Mesenchymal stem cell (in vitro differentiated cells and primary cell): ENCODE measurements around the gene CNOT3.

Source experiments
- DNase-seq: peaks from one replicate; pipeline ENCODE4 v3.0.0-alpha.2; 2013
- H2AFZ ChIP-seq: one replicate; pipeline ENCODE4 v1.6.1; 2013; ENCODE audit warnings: low read depth, mild to moderate bottlenecking, control low read depth, inconsistent platforms, low read length, moderate library complexity
- H2AK5ac ChIP-seq: 2 replicates; pipeline ENCODE4 v1.6.1; 2013; ENCODE audit warnings: low read length, moderate library complexity, mild to moderate bottlenecking, inconsistent platforms; ENCODE audit not compliant: severe bottlenecking
- H2BK120ac ChIP-seq: one replicate; pipeline ENCODE4 v1.6.1; 2013; ENCODE audit warnings: low read depth, mild to moderate bottlenecking, inconsistent platforms, low read length, moderate library complexity
- H2BK12ac ChIP-seq, 2 experiments: one replicate each; pipeline ENCODE4 v1.6.1; 2013; ENCODE audit warnings: inconsistent platforms in 2 of 2, low read length in 2 of 2, mild to moderate bottlenecking in 2 of 2, moderate library complexity in 2 of 2, control low read depth in 1 of 2
- H2BK15ac ChIP-seq: one replicate; pipeline ENCODE4 v1.6.1; 2013; ENCODE audit warnings: mild to moderate bottlenecking, low read depth, inconsistent platforms; ENCODE audit not compliant: poor library complexity, severe bottlenecking
- H2BK5ac ChIP-seq: 2 replicates; pipeline ENCODE4 v1.6.1; 2013; ENCODE audit warnings: low read depth, mild to moderate bottlenecking, low read length, control low read depth, inconsistent platforms; ENCODE audit not compliant: poor library complexity, severe bottlenecking
- H3K14ac ChIP-seq, 2 experiments: one replicate each; pipeline ENCODE4 v1.6.1; 2013; ENCODE audit warnings: inconsistent platforms in 2 of 2, low read length in 2 of 2, control low read depth in 1 of 2, mild to moderate bottlenecking in 1 of 2, moderate library complexity in 1 of 2
- H3K18ac ChIP-seq, 2 experiments: one replicate each; pipeline ENCODE4 v1.6.1; 2013; ENCODE audit warnings: inconsistent platforms in 2 of 2, low read length in 2 of 2, control low read depth in 1 of 2, low read depth in 1 of 2, mild to moderate bottlenecking in 1 of 2
- H3K23ac ChIP-seq, 2 experiments: one replicate each; pipeline ENCODE4 v1.6.1; 2013; ENCODE audit warnings: inconsistent platforms in 2 of 2, low read length in 2 of 2, mild to moderate bottlenecking in 2 of 2, moderate library complexity in 2 of 2, control low read depth in 1 of 2
- H3K27ac ChIP-seq: 2 replicates; pipeline ENCODE4 v1.5.1; 2013; ENCODE audit warnings: mild to moderate bottlenecking, moderate library complexity, low read length, control low read depth, inconsistent platforms; ENCODE audit not compliant: poor library complexity, severe bottlenecking
- H3K27me3 ChIP-seq, 2 experiments: 2 replicates each; pipeline versions ENCODE4 v1.6.1 to v1.7.0; 2013; ENCODE audit warnings: low read length in 2 of 2, mild to moderate bottlenecking in 2 of 2, moderate library complexity in 2 of 2, control low read depth in 1 of 2, inconsistent platforms in 1 of 2; ENCODE audit not compliant: control insufficient read depth in 1 of 2, insufficient read depth in 1 of 2
- H3K36me3 ChIP-seq, 2 experiments: 2 replicates each; pipeline versions ENCODE4 v1.6.1 to v1.7.0; 2013; ENCODE audit warnings: low read length in 2 of 2, control low read depth in 1 of 2, inconsistent platforms in 1 of 2, low read depth in 1 of 2, mild to moderate bottlenecking in 1 of 2; ENCODE audit not compliant: insufficient read depth in 2 of 2, control insufficient read depth in 1 of 2
- H3K4ac ChIP-seq, 2 experiments: one replicate each; pipeline ENCODE4 v1.6.1; 2013; ENCODE audit warnings: inconsistent platforms in 2 of 2, low read length in 2 of 2, mild to moderate bottlenecking in 2 of 2, moderate library complexity in 2 of 2, control low read depth in 1 of 2, low read depth in 1 of 2
- H3K4me1 ChIP-seq: 2 replicates; pipeline ENCODE4 v1.6.1; 2013; ENCODE audit warnings: low read depth, low read length, control low read depth; ENCODE audit not compliant: control insufficient read depth, insufficient read depth
- H3K4me2 ChIP-seq: 2 replicates; pipeline ENCODE4 v1.6.1; 2013; ENCODE audit warnings: low read length, mild to moderate bottlenecking, inconsistent platforms; ENCODE audit not compliant: poor library complexity, severe bottlenecking
- H3K4me3 ChIP-seq, 2 experiments: 2 replicates each; pipeline versions ENCODE4 v1.5.1 to v1.7.0; 2013; ENCODE audit warnings: low read length in 2 of 2, mild to moderate bottlenecking in 2 of 2, control low read depth in 1 of 2, low read depth in 1 of 2; ENCODE audit not compliant: insufficient read depth in 1 of 2
- H3K79me1 ChIP-seq: replicated peaks from 2 replicates; pipeline ENCODE4 v1.6.1; 2013; ENCODE audit warnings: mild to moderate bottlenecking, control low read depth, low read length, inconsistent platforms; ENCODE audit not compliant: poor library complexity, severe bottlenecking
- H3K9ac ChIP-seq: 2 replicates; pipeline ENCODE4 v1.7.0; 2013; ENCODE audit warnings: mild to moderate bottlenecking, low read length, moderate library complexity
- H3K9me3 ChIP-seq: 2 replicates; pipeline ENCODE4 v1.7.0; 2013; ENCODE audit warnings: mild to moderate bottlenecking, low read length; ENCODE audit not compliant: control insufficient read depth
- H4K8ac ChIP-seq: one replicate; pipeline ENCODE4 v1.6.1; 2013; ENCODE audit warnings: inconsistent platforms, mild to moderate bottlenecking, low read length, moderate library complexity
- H4K91ac ChIP-seq: one replicate; pipeline ENCODE4 v1.6.1; 2013; ENCODE audit warnings: mild to moderate bottlenecking, low read length, inconsistent platforms
- WGBS: methylation state at CpG from one replicate; pipeline ENCODE4 v1.1.7; 2013; ENCODE audit warnings: mixed read lengths; 5-methylcytosine and 5-hydroxymethylcytosine counted together

The CNOT3 gene

DNA sequence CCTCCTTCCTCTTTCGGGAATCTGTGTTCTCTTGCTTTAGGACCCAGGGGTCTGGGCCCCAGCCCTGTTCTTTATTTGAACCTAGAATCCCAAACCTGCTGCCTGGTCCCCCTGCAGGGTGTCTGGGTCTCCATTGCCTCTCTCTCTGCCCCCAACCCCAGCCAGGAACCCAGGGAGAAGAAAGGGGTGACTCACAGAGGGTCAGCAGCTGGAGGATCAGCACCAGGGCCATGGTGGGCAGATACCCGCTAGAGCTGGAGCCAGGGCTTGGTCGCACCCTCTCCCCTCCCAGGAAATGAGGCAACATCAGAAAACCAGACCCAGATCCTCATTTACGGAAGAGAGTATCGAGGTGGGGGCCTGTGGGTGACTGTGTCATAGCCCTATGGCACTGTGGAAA is 37.0 kb upstream of the CNOT3 start, which contains the start of gene OSCAR:
Gene OSCAR (minus strand): TSS at position 243 of the 400 bp plus-strand sequence. CDS start 11 bp downstream, at position 232.
- peaks cover 8% of the 10 kb centered on the region for H3K79me1 ChIP-seq
- 81% methylated on average over 3 of the region's 5 CpGs for WGBS
- no peak within 1 kb of the TSS for H2BK120ac ChIP-seq
- no peak within 1 kb of the TSS for H2BK15ac ChIP-seq
- H3K4me2 ChIP-seq, result no peak within 1 kb of the TSS
- no peak within 1 kb of the TSS for H3K9ac ChIP-seq
- H3K27ac ChIP-seq, result no peak within 1 kb of the TSS
- H3K27me3 ChIP-seq, result peaks cover 0 to 3% of the 10 kb centered on the region in 2 experiments
- peak; percentile 4 for DNase-seq
- no peak within 1 kb of the TSS for H4K8ac ChIP-seq
- H2BK12ac ChIP-seq, result no peak within 1 kb of the TSS
- peaks cover 2 to 4% of the 10 kb centered on the region in 2 experiments for H3K36me3 ChIP-seq
- H3K9me3 ChIP-seq, result no peaks in the 10 kb centered on the region
- H4K91ac ChIP-seq, result no peak within 1 kb of the TSS
- H2AFZ ChIP-seq, result no peak within 1 kb of the TSS
- H3K4ac ChIP-seq, result no peak within 1 kb of the TSS
- H3K14ac ChIP-seq, result no peak within 1 kb of the TSS
- H3K23ac ChIP-seq, result no peak within 1 kb of the TSS
- peaks cover 10% of the 10 kb centered on the region for H3K4me1 ChIP-seq
- H3K4me3 ChIP-seq, result no peak within 1 kb of the TSS
- H2BK5ac ChIP-seq, result no peak within 1 kb of the TSS
- no peak within 1 kb of the TSS for H3K18ac ChIP-seq
- no peak within 1 kb of the TSS for H2AK5ac ChIP-seq

- H3K36me3 ChIP-seq, result peaks cover 23 to 24% of the 10 kb centered on the region in 2 experiments
- H3K23ac ChIP-seq, result peak within 1 kb of the TSS in 1 of 2 experiments; percentile 85
- peak within 1 kb of the TSS; percentile 83 for H3K4me2 ChIP-seq
- H3K9me3 ChIP-seq, result no peaks in the 10 kb centered on the region
- H3K18ac ChIP-seq, result peak within 1 kb of the TSS; percentile 16 to 90
- H3K27ac ChIP-seq, result no peak within 1 kb of the TSS
- H2BK15ac ChIP-seq, result peak within 1 kb of the TSS; percentile 23
- no peaks in the 10 kb centered on the region for H3K27me3 ChIP-seq
- H3K4me3 ChIP-seq, result peak within 1 kb of the TSS; percentile 84 to 97
- peak within 1 kb of the TSS in 1 of 2 experiments; percentile 33 for H2BK12ac ChIP-seq
- peak within 1 kb of the TSS; percentile 55 for H2AFZ ChIP-seq
- H2AK5ac ChIP-seq, result no peak within 1 kb of the TSS
- peak; percentile 98 for DNase-seq
- peaks cover 6% of the 10 kb centered on the region for H3K4me1 ChIP-seq
- H4K8ac ChIP-seq, result peak within 1 kb of the TSS; percentile 49
- no peak within 1 kb of the TSS for H2BK120ac ChIP-seq
- peak within 1 kb of the TSS; percentile 90 for H3K9ac ChIP-seq
- H3K14ac ChIP-seq, result peak within 1 kb of the TSS in 1 of 2 experiments; percentile 95
- no peak within 1 kb of the TSS for H2BK5ac ChIP-seq
- peak within 1 kb of the TSS; percentile 80 to 94 for H3K4ac ChIP-seq
- H4K91ac ChIP-seq, result peak within 1 kb of the TSS; percentile 6
- H3K79me1 ChIP-seq, result peaks cover 17% of the 10 kb centered on the region
- WGBS, result 6% methylated on average over 49 of the region's 54 CpGs
These were observed 35.0 kb upstream of the CNOT3 start, which contains the start of gene NDUFA3 for GRCh38 chr19:54102421-54103169. NDUFA3 (plus strand) TSS chr19:54102855; CDS start chr19:54102879, 24 bp downstream.

- Histone ChIP-seq H3K9me3 (no peaks in the 10 kb centered on the region), H2AFZ (no peak overlapping the region), H2AK5ac (no peak overlapping the region), H3K14ac (no peak overlapping the region), H3K18ac (no peak overlapping the region), H3K23ac (no peak overlapping the region), H3K4me1 (peaks cover 7% of the 10 kb centered on the region), H2BK15ac (no peak overlapping the region), H3K27ac (no peak overlapping the region), H2BK12ac (no peak overlapping the region), H3K4me2 (no peak overlapping the region), H3K79me1 (peaks cover 34% of the 10 kb centered on the region), H3K36me3 (peaks cover 47 to 50% of the 10 kb centered on the region in 2 experiments), H2BK5ac (no peak overlapping the region), H2BK120ac (no peak overlapping the region), H4K91ac (no peak overlapping the region), H3K4ac (no peak overlapping the region), H3K4me3 (no peak overlapping the region), H4K8ac (no peak overlapping the region), H3K9ac (no peak overlapping the region), H3K27me3 (no peaks in the 10 kb centered on the region)
- WGBS, result 95% methylated on average over 9 of the region's 11 CpGs
- DNase-seq, result no peak
These were observed 32.4 kb upstream of the CNOT3 start for GRCh38 chr19:54104998-54105715.

DNA sequence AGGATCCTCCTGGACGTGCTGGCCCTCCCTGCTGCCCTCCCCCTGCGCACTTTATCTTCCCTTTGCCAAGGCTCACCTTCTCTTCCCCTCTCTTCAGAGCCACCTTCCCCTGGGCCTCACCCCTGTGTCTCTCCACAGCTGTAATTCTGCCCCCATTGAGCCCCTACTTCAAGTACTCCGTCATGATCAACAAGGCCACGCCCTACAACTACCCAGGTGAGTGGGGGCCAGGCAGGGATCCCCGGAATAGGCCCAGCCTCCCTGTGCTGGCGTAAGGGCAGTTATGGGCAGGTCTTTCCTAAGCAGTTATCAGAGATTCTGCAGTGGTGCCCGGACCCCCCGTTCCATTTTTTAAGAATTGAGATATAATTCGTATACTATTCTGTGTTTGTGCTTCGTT is 31.8 kb upstream of the CNOT3 start:
- H2AK5ac ChIP-seq, result no peak overlapping the region
- H3K4ac ChIP-seq, result no peak overlapping the region
- H3K4me3 ChIP-seq, result no peak overlapping the region
- no peak overlapping the region for H3K4me2 ChIP-seq
- H3K4me1 ChIP-seq, result peaks cover 7% of the 10 kb centered on the region
- H3K14ac ChIP-seq, result no peak overlapping the region
- no peak overlapping the region for H3K9ac ChIP-seq
- peaks cover 54 to 56% of the 10 kb centered on the region in 2 experiments for H3K36me3 ChIP-seq
- H3K18ac ChIP-seq, result no peak overlapping the region
- no peaks in the 10 kb centered on the region for H3K9me3 ChIP-seq
- peaks cover 34% of the 10 kb centered on the region for H3K79me1 ChIP-seq
- H2BK5ac ChIP-seq, result no peak overlapping the region
- 95% methylated on average over 10 of the region's 10 CpGs for WGBS
- no peak overlapping the region for H3K27ac ChIP-seq
- no peak overlapping the region for H3K23ac ChIP-seq
- no peak overlapping the region for H4K8ac ChIP-seq
- H3K27me3 ChIP-seq, result no peaks in the 10 kb centered on the region
- DNase-seq, result no peak
- H2AFZ ChIP-seq, result no peak overlapping the region
- H2BK15ac ChIP-seq, result no peak overlapping the region
- no peak overlapping the region for H4K91ac ChIP-seq
- H2BK120ac ChIP-seq, result no peak overlapping the region
- no peak overlapping the region for H2BK12ac ChIP-seq
